ENCODE measurements around the gene SLC9A8. TPM values are rescaled to one million over a fixed set of nuclear protein-coding genes. Genes with fewer than 3 reads are reported as not detected.

Gene SLC9A8
- total and polyA plus RNA-seq, 12 donors = 12.4 to 23.3 (median 17.5) TPM

GRCh38 chr20:49845060-49845459 is 32.4 kb downstream of the SLC9A8 start:
- intact Hi-C loops (cut with DNase I) = loop anchor here in 1 of 2 donors (5.0 kb wide), 1 partner anchor 233 kb away; no protein-coding TSS in a partner anchor
- Histone ChIP-seq H3K27ac (peak overlapping the region in 1 of 5 donors; percentile 17), H3K4me1 (replicated peaks in 1 of 2) (peaks cover 0 to 13% of the 10 kb centered on the region in 2 donors), H3K9me3 (replicated peaks in 1 of 3) (no peaks in the 10 kb centered on the region), H3K27me3 (no peaks in the 10 kb centered on the region), H3K4me3 (no peak overlapping the region), H3K36me3 (replicated peaks in 1 of 2) (peaks cover 0 to 11% of the 10 kb centered on the region in 2 donors)
- no peak for DNase-seq
- TF ChIP-seq POLR2A (IDR thresholded peaks at IDR 0.05) (no peak), CTCF (IDR thresholded peaks at IDR 0.05) (no peak)
- WGBS, 4 donors = 64 to 100% (median 87%) methylated on average over 1 of the region's 1 CpG

- peak; percentile 26 to 73 (median 69) for TF ChIP-seq CTCF (IDR thresholded peaks at IDR 0.05)
- TF ChIP-seq POLR2A (IDR thresholded peaks at IDR 0.05) = no peak
- no peaks in the 10 kb centered on the region for H3K9me3 ChIP-seq (replicated peaks in 1 of 3)
- H3K36me3 ChIP-seq (replicated peaks in 1 of 2) = peaks cover 0 to 11% of the 10 kb centered on the region in 2 donors
- no peak overlapping the region for H3K4me3 ChIP-seq
- H3K27me3 ChIP-seq = no peaks in the 10 kb centered on the region
- H3K4me1 ChIP-seq (replicated peaks in 1 of 2) = peaks cover 0 to 13% of the 10 kb centered on the region in 2 donors
- peak; percentile 56 to 79 (median 67) for DNase-seq
- 57 to 68% (median 63%) methylated on average over 6 of the region's 6 CpGs for WGBS, 4 donors
- intact Hi-C loops (cut with DNase I) = loop anchor here in 1 of 2 donors (5.0 kb wide), 1 partner anchor 234 kb away; no protein-coding TSS in a partner anchor
- H3K27ac ChIP-seq = peak overlapping the region in 1 of 5 donors; percentile 17
Observed at GRCh38 chr20:49846206-49846807, 33.7 kb downstream of the SLC9A8 start.

GRCh38 chr20:49850463-49851230 is 38.0 kb downstream of the SLC9A8 start:
- peaks cover 0 to 15% of the 10 kb centered on the region in 2 donors for H3K36me3 ChIP-seq (replicated peaks in 1 of 2)
- intact Hi-C loops (cut with DNase I) = loop anchor here in 1 of 2 donors (10.0 kb wide), 1 partner anchor 306 kb away; no protein-coding TSS in a partner anchor
- no peak for TF ChIP-seq CTCF (IDR thresholded peaks at IDR 0.05)
- no peak for TF ChIP-seq POLR2A (IDR thresholded peaks at IDR 0.05)

GRCh38 chr20:49851231-49851705 is 38.6 kb downstream of the SLC9A8 start:
- no peak for TF ChIP-seq CTCF (IDR thresholded peaks at IDR 0.05)
- TF ChIP-seq POLR2A (IDR thresholded peaks at IDR 0.05) = no peak
- H3K27ac ChIP-seq = peak overlapping the region in 2 of 5 donors; percentile 7 to 23
- H3K9me3 ChIP-seq (replicated peaks in 1 of 3) = no peaks in the 10 kb centered on the region
- intact Hi-C loops (cut with DNase I) = loop anchor here in 1 of 2 donors (10.0 kb wide), 1 partner anchor 306 kb away; no protein-coding TSS in a partner anchor
- peaks cover 0 to 21% of the 10 kb centered on the region in 2 donors for H3K36me3 ChIP-seq (replicated peaks in 1 of 2)
- peak in 3 of 7 donors; percentile 43 to 62 (median 43) for DNase-seq
- H3K27me3 ChIP-seq = no peaks in the 10 kb centered on the region
- H3K4me3 ChIP-seq = no peak overlapping the region
- WGBS, 4 donors = 62 to 83% (median 79%) methylated on average over 3 of the region's 3 CpGs
- H3K4me1 ChIP-seq (replicated peaks in 1 of 2) = no peaks in the 10 kb centered on the region

More at GRCh38 chr20:49850463-49851230, 38.0 kb downstream of the SLC9A8 start:
- Histone ChIP-seq H3K4me1 (replicated peaks in 1 of 2) (no peaks in the 10 kb centered on the region), H3K4me3 (no peak overlapping the region), H3K27ac (peak overlapping the region in 1 of 5 donors; percentile 23), H3K9me3 (replicated peaks in 1 of 3) (no peaks in the 10 kb centered on the region), H3K27me3 (no peaks in the 10 kb centered on the region)
- DNase-seq = no peak
- 72 to 79% (median 75%) methylated on average over 8 of the region's 8 CpGs for WGBS, 4 donors

Measured in adrenal gland (tissue), 12 donors.